Neural progenitor cell (in vitro differentiated cells): Measurements from ENCODE around the gene NAT10.

Source experiments
- CTCF ChIP-seq: fragments of 200-600 bp; sonication (generic); IDR thresholded peaks from 2 replicates; pipeline ENCODE4 v1.5.1; 2017; ENCODE audit warnings: antibody characterized with exemption, mild to moderate bottlenecking
- EZH2 ChIP-seq: fragments of 200-600 bp; sonication (generic); IDR thresholded peaks from 2 replicates; pipeline ENCODE4 v1.6.1; 2017; ENCODE audit warnings: antibody characterized with exemption, mild to moderate bottlenecking, moderate library complexity
- EZH2phosphoT487 ChIP-seq: fragments of 200-600 bp; sonication (generic); IDR thresholded peaks from 2 replicates; pipeline ENCODE4 v1.6.1; 2017; ENCODE audit warnings: antibody characterized with exemption

- no peak for TF ChIP-seq CTCF
- TF ChIP-seq EZH2: no peak
- TF ChIP-seq EZH2phosphoT487: no peak
These were observed 31.0 kb upstream of the NAT10 start for GRCh38 chr11:34074391-34074790.
